GM23338 (cell line): ENCODE data around the gene UBAP1L.

Experiments
- CREB1 ChIP-seq: fragments of 250-450 bp; sonication (Bioruptor Pico); IDR thresholded peaks from 2 replicates; pipeline ENCODE4 v1.5.0; 2020; ENCODE audit warnings: low read depth, mild to moderate bottlenecking, moderate library complexity
- CTCF ChIP-seq, 2 experiments: fragments of 200-600 bp in 1 of 2; sonication (generic) in 1 of 2; conservative IDR thresholded peaks; 2 replicates each; pipeline versions ENCODE4 v1.5.1 to v1.6.1; 2016 to 2017; ENCODE audit warnings: antibody characterized with exemption in 2 of 2, low read depth in 2 of 2, mild to moderate bottlenecking in 2 of 2, moderate library complexity in 1 of 2
- EZH2 ChIP-seq: fragments of 200-600 bp; sonication (generic); IDR thresholded peaks from one replicate; pipeline ENCODE4 v1.8.0; 2017; ENCODE audit warnings: antibody characterized with exemption, mild to moderate bottlenecking, low read depth; ENCODE audit not compliant: unreplicated experiment
- EZH2phosphoT487 ChIP-seq: fragments of 200-600 bp; sonication (generic); IDR thresholded peaks from one replicate; pipeline ENCODE4 v1.8.1; 2018; ENCODE audit warnings: antibody characterized with exemption; ENCODE audit not compliant: unreplicated experiment
- NANOG ChIP-seq: IDR thresholded peaks from 2 replicates; pipeline ENCODE4 v1.6.1; 2016; ENCODE audit warnings: antibody characterized with exemption, borderline replicate concordance
- POLR2AphosphoS5 ChIP-seq: IDR thresholded peaks from 2 replicates; pipeline ENCODE4 v1.6.1; 2016; ENCODE audit warnings: antibody characterized with exemption, low read depth
- REST ChIP-seq: IDR thresholded peaks from one replicate; pipeline ENCODE4 v1.6.1; 2018; ENCODE audit warnings: antibody characterized with exemption; ENCODE audit not compliant: unreplicated experiment

- no peak for TF ChIP-seq CTCF (conservative IDR thresholded peaks at IDR 0.05; ENCODE audit: low read depth in 2 of 2)
- TF ChIP-seq EZH2: no peak
- TF ChIP-seq CREB1: no peak
- TF ChIP-seq POLR2AphosphoS5: no peak
- TF ChIP-seq EZH2phosphoT487: no peak
- TF ChIP-seq REST: no peak
- no peak for TF ChIP-seq NANOG
Observed at GRCh38 chr15:65055201-65055870, 59.7 kb downstream of the UBAP1L start.
